Lung (tissue), 12 donors: ENCODE results near the gene ATAD3B. TPM values are rescaled to one million over a fixed set of nuclear protein-coding genes. Genes with fewer than 3 reads are reported as not detected.

Experiments used
- ATAC-seq: fragments of 200-7000 bp; cut with Tn5 transposase; one replicate; pipeline ENCODE4 v1.9.1; 2020; ENCODE audit warnings: moderate number of reproducible peaks; ENCODE audit not compliant: insufficient read depth, low FRiP score
- DNase-seq, 3 donors: peaks; one replicate each; pipeline ENCODE4 v3.0.0-alpha.2; 2013 to 2017
- H3K27ac ChIP-seq, 2 donors: one replicate each; pipeline ENCODE4 v1.5.1; 2013; ENCODE audit warnings: mild to moderate bottlenecking in 2 of 2, moderate library complexity in 2 of 2, control low read depth in 1 of 2, inconsistent platforms in 1 of 2, low read depth in 1 of 2, low read length in 1 of 2
- H3K27me3 ChIP-seq, 3 donors: one replicate each; pipeline ENCODE4 v1.5.1; 2013; ENCODE audit warnings: low read length in 2 of 3; ENCODE audit not compliant: control insufficient read depth in 3 of 3, insufficient read depth in 3 of 3
- H3K36me3 ChIP-seq, 4 donors: one replicate each; pipeline ENCODE4 v1.5.1; 2013; ENCODE audit warnings: low read length in 4 of 4, mild to moderate bottlenecking in 1 of 4, moderate library complexity in 1 of 4; ENCODE audit not compliant: control insufficient read depth in 4 of 4, insufficient read depth in 4 of 4
- H3K4me1 ChIP-seq, 5 donors: one replicate each; pipeline ENCODE4 v1.5.1; 2013; ENCODE audit warnings: low read length in 5 of 5, mild to moderate bottlenecking in 2 of 5, moderate library complexity in 1 of 5; ENCODE audit not compliant: control insufficient read depth in 5 of 5, insufficient read depth in 5 of 5
- H3K4me3 ChIP-seq: one replicate; pipeline ENCODE4 v1.5.1; 2013; ENCODE audit warnings: mild to moderate bottlenecking, control low read depth, moderate library complexity
- H3K9ac ChIP-seq, 2 donors: one replicate each; pipeline ENCODE4 v1.5.1; 2013; ENCODE audit warnings: low read length in 2 of 2, control low read depth in 1 of 2; ENCODE audit not compliant: insufficient read depth in 1 of 2
- H3K9me3 ChIP-seq, 4 donors: one replicate each; pipeline ENCODE4 v1.5.1; 2013; ENCODE audit warnings: low read length in 3 of 4, mild to moderate bottlenecking in 1 of 4, moderate library complexity in 1 of 4; ENCODE audit not compliant: control insufficient read depth in 4 of 4, insufficient read depth in 3 of 4
- WGBS, 2 donors: extraction: QIAGEN DNeasy Blood & Tissue Kit; methylation state at CpG; one replicate each; pipeline ENCODE4 v1.1.7; 2013; 5-methylcytosine and 5-hydroxymethylcytosine counted together
- polyA plus RNA-seq, 2 donors: library from polyadenylated mRNA; stranded (reverse); fragments of 200-250 nt; gene quantifications; one replicate each; pipeline ENCODE4 v1.2.1, GENCODE V29; 2013
- total RNA-seq, 2 donors: library from RNA; depleted of rRNA in 1 of 2; stranded (reverse); fragments of >200 nt in 1 of 2; gene quantifications; one replicate each; pipeline ENCODE4 v1.2.1, GENCODE V29; 2014 to 2021
- TF ChIP-seq, protein P1 (sequence below): IDR thresholded peaks from 2 replicates; pipeline ENCODE4 v1.5.1; 2012; ENCODE audit warnings: mild to moderate bottlenecking; ENCODE audit errors: control extremely low read depth, extremely low read depth
- donor health status: control.
- donor health status: control.
- donor health status: Bipolar disorder and iron deficiency.
- donor health status: healthy.
- donor health status: DM: yes; HTN: yes; CAD: no.

ATAD3B gene
- total and polyA plus RNA-seq, 4 donors = 21.6 to 39.0 (median 28.0) TPM

DNA sequence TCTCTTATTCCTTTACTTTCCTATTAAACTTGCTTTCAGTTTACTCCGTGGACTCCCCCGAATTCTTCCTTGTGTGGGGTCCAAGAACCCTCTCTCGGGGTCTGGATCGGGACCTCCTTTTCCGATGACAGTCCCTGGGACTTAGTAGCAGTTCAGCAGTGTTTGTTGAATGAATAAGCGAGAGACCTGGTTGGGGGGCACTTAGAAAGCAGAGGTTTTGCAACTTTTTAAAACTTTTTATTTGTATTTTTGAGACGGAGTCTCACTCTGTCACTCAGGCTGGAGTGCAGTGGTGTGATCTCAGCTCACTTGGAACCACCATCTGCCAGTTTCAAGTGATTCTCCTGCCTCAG is 48.3 kb upstream of the ATAD3B start:
- 88 to 93% methylated on average over 7 of the region's 7 CpGs for WGBS, 2 donors
- peaks cover 0 to 28% (median 0%) of the 10 kb centered on the region in 5 donors for H3K4me1 ChIP-seq
- DNase-seq (no peak), ATAC-seq (no peak)
- H3K4me3 ChIP-seq = no peak overlapping the region
- H3K9ac ChIP-seq = no peak overlapping the region
- H3K27ac ChIP-seq = no peak overlapping the region
- H3K36me3 ChIP-seq = no peaks in the 10 kb centered on the region
- TF ChIP-seq, protein P1, sequence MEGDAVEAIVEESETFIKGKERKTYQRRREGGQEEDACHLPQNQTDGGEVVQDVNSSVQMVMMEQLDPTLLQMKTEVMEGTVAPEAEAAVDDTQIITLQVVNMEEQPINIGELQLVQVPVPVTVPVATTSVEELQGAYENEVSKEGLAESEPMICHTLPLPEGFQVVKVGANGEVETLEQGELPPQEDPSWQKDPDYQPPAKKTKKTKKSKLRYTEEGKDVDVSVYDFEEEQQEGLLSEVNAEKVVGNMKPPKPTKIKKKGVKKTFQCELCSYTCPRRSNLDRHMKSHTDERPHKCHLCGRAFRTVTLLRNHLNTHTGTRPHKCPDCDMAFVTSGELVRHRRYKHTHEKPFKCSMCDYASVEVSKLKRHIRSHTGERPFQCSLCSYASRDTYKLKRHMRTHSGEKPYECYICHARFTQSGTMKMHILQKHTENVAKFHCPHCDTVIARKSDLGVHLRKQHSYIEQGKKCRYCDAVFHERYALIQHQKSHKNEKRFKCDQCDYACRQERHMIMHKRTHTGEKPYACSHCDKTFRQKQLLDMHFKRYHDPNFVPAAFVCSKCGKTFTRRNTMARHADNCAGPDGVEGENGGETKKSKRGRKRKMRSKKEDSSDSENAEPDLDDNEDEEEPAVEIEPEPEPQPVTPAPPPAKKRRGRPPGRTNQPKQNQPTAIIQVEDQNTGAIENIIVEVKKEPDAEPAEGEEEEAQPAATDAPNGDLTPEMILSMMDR = no peak
- H3K27me3 ChIP-seq = no peaks in the 10 kb centered on the region
- peaks cover 0 to 2% (median 0%) of the 10 kb centered on the region in 4 donors for H3K9me3 ChIP-seq

DNA sequence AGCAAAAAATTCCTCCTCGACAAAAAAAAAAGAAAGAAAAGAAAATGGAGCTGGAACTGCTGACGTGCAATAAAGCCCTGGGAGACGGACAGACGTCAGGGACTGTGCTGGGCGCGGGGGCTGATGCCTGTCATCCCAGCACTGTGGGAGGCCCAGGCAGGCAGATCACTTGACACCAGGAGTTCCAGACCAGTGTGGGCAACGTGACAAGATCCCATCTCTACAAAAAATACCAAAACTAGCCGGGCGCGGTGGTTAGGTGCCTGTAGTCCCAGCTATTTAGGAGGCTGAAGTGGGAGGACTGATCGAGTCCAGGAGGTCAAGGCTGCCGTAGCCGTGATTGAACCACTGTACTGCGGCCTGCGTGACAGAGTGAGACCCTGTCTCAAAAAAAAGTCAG is 46.9 kb upstream of the ATAD3B start:
- H3K27me3 ChIP-seq = no peaks in the 10 kb centered on the region
- no peak overlapping the region for H3K9ac ChIP-seq
- 89 to 91% methylated on average over 15 of the region's 15 CpGs for WGBS, 2 donors
- no peak overlapping the region for H3K27ac ChIP-seq
- H3K4me3 ChIP-seq = no peak overlapping the region
- H3K36me3 ChIP-seq = no peaks in the 10 kb centered on the region
- ATAC-seq = no peak
- DNase-seq = no peak
- peaks cover 0 to 2% (median 0%) of the 10 kb centered on the region in 4 donors for H3K9me3 ChIP-seq
- TF ChIP-seq, protein P1 = no peak
- peaks cover 0 to 25% (median 5%) of the 10 kb centered on the region in 5 donors for H3K4me1 ChIP-seq

DNA sequence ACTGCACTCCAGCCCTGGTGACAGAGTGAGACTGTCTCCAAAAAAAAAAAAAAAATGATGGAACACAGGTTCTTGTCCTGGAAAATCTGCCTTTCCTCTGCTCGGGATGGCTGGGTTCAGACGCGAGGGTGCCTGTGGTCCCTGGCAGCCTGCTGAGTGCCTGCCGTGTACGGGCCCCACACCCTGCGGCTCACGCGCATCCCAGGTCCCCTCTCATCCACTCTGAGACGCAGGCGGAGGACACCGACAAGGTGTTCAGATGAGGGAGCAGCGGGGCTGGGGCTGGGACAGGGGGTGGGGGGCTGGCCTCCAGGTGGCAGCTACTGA is 46.2 kb upstream of the ATAD3B start:
- peaks cover 0 to 32% (median 9%) of the 10 kb centered on the region in 5 donors for H3K4me1 ChIP-seq
- H3K27me3 ChIP-seq = no peaks in the 10 kb centered on the region
- WGBS, 2 donors = 89 to 92% methylated on average over 12 of the region's 12 CpGs
- DNase-seq (no peak), ATAC-seq (no peak)
- H3K9ac ChIP-seq = no peak overlapping the region
- H3K4me3 ChIP-seq = no peak overlapping the region
- TF ChIP-seq, protein P1 = no peak
- H3K36me3 ChIP-seq = no peaks in the 10 kb centered on the region
- H3K9me3 ChIP-seq = no peaks in the 10 kb centered on the region
- no peak overlapping the region for H3K27ac ChIP-seq

- Histone ChIP-seq H3K9me3 (no peaks in the 10 kb centered on the region), H3K9ac (no peak overlapping the region), H3K4me1 (peaks cover 0 to 34% (median 10%) of the 10 kb centered on the region in 5 donors), H3K4me3 (no peak overlapping the region), H3K27me3 (no peaks in the 10 kb centered on the region), H3K27ac (no peak overlapping the region), H3K36me3 (no peaks in the 10 kb centered on the region)
- no peak for ATAC-seq
- WGBS, 2 donors = 45 to 52% methylated on average over 29 to 33 of the region's 33 CpGs
- no peak for DNase-seq
- TF ChIP-seq, protein P1 = no peak
These were observed 45.6 kb upstream of the ATAD3B start for GRCh38 chr1:1425753-1426495.
